Measurements from ENCODE around the gene F13A1.

F13A1 gene

DNA sequence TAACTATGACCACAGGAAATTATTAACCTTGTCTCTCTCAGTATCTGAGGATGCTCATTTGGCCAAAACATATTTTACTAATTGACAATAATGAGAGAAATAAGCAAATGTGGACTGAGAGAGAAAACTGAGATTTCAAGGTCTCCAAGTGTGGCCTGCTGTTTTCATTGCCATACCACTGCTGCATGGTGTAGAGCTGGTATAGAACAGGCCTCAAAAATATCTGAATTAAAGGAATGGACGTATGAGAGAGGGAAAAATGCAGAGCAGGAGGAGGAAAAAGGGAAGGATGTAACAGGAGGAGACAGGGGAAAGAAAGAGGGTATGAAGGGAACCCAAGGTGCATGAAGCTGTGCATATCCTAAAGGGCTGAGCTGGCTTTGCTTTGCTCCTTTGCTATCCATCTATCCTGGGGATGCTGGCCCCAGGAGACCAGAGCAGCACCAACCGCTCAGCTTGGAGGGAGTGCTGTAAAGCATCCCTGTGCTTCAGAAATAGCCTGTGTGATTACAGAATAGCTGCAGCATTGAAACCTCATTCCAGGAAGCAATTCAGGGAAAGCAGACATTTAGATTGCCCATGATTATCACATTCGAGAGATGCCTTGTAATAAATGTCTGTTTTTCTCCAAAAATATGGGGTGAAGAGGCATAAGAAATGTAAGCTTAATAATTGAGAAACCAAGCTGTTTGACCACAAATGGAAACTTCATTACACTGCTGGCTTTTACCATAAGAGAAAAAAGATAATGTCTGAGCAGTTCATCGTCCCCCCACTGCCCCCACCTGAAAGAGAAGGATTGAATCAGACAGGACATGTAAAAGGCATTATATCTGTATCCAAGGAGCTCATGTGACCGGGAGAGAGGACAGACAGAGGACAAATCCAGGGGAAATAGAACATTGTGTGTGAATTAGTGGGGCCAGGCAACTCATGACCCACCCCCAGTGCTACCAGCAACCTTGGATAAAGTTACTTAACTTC, 80.6 kb downstream of the F13A1 start:
- DNase-seq = no peak

DNA sequence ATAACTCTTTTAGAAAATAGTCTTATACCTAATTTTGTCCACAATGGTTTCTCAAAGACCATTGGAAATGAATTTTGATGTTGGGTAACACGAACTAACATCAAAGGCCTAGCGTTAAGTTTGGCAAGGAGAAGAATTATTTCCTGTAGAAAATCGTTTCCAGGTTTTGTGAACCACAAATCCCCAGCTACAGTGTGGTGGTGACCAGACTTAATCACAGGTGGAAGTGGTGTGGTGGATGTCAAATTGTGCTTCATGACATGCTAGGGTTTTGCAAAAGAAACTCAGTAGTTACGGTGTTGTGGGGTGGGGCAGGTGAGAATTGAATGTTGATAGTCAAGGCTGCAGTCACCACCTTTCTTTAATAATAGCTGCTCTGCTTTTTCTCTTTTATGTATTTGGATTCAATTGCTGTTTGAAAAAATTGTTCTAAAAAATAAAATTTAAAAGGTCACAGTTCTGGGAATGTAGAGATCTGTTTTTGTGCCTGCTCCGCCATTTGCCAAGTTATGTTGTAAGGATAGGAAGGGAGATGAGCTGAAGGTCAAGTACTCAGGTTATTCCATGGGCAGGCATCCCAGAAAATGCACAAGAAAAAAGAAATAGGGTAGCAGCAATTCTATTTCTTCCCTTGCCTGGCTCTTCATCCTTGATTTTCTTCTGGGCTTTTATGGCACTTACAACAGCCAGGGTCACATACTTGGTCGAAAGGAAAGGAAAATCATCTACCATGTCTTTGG, 83.6 kb downstream of the F13A1 start:
- no peak for DNase-seq

DNA sequence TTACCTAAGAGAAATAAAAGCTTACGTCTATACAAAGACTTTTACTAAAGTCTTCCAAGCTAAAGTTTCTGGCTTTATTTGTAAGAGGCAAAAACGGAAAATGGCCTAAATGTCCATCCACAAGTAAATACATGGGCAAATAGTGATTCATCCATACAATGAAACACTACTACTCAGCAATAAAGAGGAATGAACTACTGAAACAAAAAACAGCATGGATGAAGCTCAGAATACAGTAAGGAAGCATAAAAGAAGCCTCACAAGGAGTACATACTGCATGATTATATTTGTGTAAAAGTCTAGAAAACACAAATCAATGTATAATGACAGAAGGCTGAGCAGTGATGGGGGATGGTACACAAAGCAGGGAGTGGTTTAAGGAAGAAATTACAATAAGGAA, 84.7 kb downstream of the F13A1 start:
- no peak for DNase-seq

DNA sequence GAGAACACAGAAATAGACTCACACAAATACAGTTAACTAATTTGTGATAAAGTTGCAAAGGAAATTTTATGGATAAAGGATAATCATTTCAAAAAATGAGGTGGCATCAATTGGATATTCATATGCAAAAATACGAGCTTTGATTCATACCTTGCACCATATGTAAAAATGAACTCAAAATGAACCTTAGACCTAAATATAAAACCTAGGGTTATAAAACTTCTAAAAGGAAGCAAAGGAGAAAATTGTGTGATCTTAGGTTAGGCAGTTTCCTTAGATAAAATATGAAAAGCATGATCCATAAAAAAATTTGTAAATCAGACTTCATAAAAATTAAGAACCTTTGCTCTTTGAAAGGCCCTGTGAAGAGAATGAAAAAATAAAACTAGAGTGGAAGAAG, 85.5 kb downstream of the F13A1 start:
- no peak for DNase-seq

DNA sequence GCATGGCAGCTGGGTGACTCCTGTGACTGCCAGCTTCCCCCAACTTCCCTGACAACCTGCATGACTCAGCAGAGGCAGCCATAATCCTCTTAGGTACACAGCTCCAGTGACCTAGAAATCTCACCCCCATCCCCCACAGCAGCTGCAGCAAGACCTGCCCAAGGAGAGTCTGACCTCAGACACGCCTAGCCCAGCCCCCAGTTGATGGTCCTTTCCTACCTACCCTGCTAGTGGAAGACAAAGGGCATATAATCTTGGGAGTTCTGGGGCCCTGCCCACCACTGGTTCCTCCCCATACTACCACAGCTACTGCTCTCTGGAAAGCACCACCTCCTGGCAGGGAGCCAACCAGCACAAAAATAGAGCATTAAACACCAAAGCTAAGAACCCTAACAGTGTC, 90.2 kb downstream of the F13A1 start:
- no peak for DNase-seq

DNA sequence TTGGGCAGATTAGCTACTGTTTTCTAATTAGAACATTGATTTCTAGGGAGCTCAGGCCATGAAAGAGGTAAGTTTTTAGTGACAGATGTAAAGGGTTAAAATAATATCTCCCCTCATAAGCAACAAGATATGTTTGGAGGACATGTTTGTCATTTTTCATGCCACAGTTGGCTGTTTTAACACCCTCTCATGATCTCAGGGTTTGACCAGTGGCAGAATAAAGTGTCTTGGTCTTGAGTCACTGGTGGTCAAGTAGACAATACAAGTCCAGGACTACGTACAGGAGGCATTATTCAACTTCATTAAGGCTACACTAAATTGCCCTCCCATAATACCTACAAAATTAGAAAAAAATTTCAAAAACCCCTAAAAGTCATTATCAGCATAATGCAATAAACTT, 92.6 kb downstream of the F13A1 start:
- DNase-seq = no peak

DNA sequence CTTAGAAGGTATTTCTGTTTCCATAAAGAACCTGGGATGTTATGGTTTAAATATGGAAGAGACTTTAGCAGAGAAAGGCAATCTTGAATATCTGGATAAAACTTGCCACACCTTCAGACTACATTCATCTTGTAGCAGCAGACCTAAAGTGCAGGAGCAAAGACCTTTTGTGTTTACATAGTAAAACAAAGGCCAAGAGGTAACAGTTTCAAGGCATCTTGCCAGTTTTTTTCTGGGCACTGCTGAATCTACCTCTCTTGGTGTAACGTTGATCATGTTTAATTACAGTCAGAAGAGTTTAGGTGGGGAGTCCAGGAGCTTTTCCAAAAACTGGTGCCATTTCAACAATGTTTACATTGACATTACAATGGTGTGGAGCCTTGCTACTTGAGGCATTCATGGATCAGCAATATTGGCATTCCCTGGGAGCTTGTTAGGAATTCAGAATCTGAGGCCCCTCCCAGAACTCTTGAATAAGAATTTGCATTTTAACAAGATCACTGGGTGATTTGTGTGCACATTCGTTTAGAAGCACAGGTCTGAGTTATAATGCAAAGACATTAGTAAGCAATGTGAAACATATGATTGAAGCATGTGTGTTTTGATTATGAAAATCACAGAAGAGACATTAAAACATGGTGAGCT, 94.5 kb downstream of the F13A1 start:
- no peak for DNase-seq

DNA sequence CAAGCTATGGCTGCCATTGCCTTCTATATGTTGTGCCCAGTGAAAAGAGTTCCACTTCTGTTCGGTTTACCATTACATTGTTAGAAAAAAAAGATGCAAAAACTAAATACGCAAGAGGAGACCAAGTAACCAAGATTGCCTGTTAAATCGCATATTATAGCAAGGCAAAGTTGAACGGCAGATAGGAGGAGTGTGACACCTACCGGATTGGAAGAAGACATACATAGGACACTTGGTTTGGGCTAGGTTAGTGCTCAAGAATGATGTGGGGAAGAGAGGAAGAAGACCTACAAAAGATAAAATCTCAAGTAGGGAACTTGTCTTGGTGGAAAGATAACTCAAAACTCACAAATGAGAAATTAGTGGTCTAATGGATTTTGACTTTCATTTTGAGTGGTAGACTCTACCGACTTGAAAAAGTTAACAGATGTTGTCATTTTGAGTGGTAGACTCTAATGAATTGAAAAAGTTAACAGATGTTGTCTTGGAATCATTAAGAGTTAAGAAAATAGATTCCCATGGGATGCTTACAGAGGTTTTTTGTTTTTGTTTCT, 95.5 kb downstream of the F13A1 start:
- DNase-seq = no peak

DNA sequence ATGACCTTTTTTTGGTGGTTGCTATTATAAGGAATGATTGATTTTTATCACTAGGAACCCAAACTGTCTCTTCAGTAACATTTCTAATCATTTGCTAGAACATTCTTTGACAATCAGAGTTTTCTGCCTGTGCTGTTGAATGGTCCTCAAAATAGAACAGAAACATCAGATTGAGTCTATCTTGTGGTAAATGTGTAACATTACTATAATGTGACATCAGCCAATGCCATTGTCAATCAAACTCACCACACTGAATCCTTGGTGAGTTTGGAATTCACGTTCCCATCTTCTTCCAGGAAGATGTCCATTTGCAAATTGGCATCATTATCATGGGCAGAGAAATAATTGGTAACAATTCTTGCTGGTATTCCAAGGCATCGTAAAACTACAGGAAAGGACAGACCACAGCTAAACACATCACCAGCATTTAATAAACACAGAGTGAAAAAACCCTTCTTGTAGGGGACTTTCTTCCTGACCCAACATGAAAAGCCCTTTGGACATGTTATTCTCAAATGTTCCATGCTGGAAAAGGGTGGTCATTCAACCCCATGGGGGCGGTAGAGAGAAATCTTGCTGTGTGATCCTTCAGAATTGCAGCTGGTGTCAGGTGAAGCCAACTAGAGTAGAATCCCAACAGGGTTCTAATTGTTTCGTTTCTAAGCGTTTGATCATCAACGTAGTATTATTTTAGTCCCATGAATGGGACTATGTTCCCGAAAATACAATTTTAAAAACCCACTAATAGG, 98.5 kb downstream of the F13A1 start:
- peak; percentile 11 for DNase-seq

DNA sequence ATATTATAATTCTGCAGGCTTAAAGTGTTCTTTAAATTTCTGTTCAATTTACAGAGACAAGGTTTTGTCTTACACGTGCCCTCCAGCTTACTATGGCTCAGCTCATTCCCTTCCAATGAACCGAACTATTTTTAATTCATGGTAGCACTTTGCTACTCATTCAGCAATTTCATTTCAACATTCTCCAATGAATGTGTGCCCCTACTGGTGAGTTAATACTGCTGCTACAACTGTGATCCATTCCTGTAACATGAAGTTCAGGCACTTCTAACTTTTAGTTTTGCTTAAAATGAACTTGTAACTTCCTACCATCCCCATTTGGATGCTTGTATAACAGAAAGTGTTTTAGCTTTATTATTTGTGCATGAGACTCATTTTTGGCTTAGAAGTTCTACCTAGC, 99.7 kb downstream of the F13A1 start:
- no peak for DNase-seq

DNA sequence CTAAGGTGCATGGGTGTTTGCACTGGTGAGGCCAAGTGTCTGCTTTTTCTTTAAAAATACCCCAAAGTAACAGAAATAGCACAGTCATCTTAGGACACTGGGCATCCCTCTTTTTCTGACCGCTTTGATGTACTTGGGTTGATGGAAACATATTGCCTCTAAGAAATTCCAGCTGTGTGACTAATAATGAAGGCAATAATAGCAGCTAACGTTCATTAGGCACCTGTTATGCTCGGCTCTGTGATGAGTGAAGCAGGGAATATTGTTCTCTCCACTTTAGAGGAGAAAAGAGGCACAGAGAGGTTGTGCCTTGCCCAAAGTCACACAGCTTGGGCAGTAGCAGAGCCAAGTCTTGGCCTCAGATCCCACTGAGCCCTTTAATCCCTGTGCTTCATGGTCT, 100.7 kb downstream of the F13A1 start:
- DNase-seq = no peak

DNA sequence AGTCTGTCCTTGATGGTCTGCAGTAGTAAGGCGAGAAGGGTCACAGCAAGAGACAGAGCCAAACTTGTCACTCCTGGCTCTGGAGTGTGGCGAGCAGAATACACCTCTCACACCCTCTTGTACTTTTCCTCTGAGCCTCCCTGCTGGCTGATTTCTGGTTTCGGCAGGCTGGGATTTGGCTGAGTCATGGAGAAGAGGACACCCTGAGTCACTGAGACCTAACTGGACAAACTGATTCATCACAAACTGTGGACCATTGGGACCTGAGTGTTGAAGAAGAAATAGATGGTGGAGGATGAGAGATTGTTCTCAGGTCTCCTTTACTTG, 101.7 kb downstream of the F13A1 start:
- no peak for DNase-seq

DNA sequence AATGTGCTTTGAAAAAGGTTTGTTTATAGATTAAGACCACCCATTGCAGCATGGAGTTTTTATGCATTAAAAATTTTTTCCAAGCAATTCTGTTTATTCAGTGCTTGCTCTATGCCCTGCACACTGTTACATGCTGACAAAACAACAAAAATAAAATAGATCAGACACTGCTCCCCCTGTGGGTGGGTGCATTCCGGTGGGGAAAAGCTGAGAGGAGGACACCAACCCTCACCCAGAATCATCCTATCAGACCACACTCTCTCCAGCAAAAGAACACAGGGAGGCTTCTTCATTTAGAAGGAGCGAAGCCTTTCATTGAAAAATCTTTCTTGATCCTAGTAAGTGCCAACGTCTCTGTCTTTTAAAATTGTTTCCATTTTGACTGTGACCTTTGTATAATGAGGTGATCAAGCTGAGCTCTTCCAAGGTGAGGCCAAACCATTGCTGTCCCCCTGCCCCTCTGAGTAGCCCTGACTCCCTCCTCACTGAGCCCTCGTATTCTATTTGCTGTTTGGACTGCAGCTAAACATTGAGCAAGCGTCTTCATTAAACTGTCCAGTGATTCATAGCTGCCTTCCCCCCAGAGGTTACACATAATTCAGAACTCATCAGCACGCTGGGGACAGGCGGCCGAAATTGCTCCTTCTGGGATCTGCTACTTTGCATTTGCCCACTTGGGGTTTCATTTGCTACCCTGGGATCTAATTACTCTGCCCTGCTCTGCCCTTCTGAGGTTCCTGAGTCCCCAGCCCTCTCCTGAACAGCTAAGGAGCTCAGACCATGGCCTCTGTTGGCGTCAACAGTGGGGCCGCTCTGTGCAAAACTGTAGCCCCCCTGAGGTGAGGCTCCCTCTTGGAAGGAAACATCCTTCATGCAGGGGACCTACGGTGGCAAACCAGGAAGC, 102.4 kb downstream of the F13A1 start:
- DNase-seq = no peak

DNA sequence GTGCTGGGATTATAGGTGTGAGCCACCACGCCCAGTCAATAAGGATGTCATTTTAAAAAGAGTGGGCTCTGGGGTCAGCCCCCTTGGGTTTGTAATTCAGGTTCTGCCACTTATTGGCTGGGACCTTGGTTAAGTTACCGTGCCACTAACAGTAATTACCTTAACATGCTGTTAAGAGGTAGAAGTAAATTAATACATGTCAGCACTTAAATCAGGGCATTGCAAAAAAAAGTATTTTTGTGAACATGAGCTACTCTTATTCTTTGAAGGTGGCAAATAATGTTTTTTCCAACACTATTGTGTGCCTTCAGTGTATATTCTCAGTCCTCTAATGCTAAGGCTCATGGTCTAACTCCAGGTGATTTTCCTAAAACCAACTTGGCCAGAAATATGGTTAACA, 109.5 kb downstream of the F13A1 start:
- DNase-seq = no peak

DNA sequence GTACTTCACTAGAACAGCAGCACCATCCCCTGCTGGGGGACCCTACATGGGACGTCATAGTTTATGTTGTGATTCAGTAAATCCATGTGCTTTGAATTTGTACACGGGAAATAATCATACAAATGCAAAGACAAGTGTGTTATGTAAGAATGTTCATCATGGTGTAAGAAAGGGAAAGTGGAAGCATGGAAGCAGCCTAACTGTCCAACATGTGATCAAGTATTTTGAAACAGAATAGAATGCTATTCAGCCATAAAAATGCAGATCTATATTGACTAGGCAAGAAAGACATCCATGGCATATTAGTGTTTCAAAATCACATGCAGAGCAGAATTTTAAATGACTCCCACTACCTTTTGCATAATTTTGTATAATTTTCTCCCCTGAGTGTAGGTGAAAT, 117.6 kb downstream of the F13A1 start:
- DNase-seq = no peak

DNA sequence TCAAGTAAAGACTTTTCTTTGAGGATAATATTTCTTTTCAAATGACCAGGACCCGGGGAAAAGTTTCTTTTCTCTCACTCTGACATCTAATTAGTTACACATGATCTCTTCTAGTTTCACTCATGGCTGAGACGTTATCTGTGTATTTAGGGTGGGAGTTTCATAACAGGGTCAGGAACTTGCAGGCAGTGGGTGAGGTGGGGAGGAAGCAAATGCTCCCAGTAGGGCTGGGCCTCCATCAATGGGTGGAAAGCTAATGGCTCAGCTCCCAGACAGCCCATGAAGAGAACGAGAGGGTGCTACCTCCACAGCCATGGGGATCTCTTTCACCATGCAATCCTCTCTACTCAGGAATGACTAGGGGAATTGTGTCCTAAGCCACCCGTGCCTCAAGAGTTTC, 119.3 kb downstream of the F13A1 start:
- no peak for DNase-seq

DNA sequence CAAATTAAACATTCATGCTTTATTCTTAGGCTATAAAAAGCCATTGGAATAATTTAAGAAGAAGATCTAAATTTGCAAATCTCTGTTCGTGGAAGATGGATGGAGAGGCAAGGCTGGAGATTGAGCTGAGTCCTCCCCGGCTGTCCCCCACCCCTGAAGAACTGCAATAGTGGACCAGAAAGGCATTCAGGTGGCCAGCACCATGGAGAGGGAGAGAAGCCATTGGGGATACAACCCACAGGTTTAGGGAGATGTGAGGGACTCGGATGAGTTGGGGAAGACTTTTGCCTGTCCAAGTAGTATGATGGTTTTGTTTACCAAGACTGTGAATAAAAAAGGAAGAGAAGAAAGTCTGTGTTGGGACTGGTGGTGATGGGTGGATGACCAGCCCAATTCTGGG, 120.8 kb downstream of the F13A1 start:
- DNase-seq = no peak

DNA sequence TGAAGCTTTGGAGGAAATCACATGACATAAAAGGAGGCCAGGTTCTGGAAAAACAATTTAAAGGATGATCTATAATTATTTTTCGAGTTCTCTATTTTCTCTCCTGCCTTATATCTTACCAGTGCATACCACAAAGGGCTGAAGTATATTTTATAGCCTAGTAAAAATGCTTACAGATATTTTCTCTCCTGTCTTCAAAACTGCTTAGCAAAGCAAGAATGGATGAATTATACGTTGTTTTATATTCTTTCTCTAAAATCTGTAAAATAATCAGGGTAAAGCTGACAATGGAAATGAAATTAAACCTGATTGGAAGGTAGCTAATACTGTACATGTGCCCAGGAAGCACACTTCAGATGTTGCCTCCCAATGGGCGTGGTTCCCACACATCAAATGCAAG, 123.7 kb downstream of the F13A1 start:
- DNase-seq = no peak

DNA sequence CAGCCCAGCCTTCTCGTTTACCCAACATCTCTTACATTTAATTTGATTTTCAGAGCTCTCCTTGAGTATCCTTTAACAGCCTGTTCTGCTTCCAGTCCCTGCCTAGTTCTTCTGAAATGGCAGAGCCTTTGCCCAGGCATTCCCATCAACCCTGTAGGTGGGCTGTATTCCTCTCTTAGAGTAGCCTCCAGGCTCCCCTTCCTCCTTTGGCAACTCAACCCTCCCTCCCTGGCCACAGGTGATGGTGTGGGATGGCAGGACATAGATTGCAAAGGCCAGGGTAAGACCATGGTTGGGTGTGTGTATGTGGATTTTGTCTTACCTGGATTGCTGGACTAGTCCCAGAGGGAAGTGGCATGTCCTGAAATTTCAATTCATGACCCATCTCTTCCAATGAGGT, 125.4 kb downstream of the F13A1 start:
- no peak for DNase-seq

DNA sequence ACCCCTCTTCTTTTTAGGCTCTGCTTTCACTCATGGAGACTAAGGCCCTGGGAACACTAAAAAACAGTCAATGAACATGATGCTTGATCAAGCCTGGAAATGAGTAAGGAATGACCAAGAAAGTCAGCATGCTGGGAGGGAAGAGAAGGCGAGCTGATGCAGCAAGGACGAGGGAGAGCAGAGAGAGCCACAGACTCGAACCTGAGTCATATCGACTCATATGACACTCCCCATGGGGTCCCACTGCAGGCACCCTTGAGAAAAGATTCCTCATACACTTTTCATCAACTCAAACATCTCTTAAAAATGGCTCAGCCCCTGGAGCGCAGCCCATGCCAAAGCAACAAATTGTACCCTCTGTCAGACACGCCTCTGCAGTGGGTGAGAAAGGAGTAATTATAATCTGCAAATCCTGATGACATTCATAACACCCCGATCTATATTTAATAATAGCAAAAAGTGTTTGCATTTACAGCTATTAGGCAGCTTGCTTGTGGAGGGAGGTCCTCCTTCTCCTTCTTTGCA, 127.2 kb downstream of the F13A1 start:
- DNase-seq = no peak

DNA sequence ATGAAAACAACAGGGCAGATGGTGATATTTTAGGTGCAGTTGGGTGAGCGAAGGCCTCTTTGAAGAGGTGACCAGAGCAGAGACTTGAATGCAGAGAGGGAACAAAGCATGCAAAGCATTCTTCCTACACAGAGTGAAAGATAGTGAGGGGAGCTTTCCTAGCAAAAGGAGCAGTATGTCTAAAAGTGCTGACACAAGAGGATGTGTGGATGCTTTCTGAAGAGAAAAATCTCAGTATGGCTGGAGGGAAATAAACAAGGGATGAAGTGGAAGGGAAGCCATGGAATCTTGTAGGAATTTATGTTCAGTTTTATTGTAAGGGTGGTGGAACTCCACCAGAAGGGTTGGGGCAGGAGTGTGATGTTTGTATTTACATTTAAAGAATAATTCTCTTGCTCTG, 128.6 kb downstream of the F13A1 start:
- DNase-seq = no peak

DNA sequence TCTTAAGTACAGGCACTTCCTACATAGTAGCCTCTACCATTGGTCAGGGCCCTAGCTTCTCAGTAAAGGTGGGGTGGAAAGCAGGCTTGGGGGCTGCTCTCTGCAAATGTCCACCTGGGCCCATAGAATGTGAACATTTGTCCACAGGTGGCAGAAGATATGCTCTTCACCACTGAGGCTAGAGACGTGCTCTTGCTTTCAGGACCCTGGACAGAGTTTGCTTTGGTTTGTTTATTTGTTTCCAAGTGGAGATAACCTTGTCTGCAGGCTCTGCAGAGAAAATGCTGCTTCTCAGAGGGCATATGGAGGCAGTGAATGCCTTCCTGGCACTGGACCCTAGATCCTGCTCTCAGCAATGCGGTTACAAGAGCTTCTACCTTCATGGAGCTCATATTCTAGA, 129.0 kb downstream of the F13A1 start:
- DNase-seq = no peak

Measured in stimulated activated CD4-positive, alpha-beta T cell treated with anti-CD3 and anti-CD28 coated beads, Interleukin-15, amount 100 ng/mL, for 24 hours (primary cell).